Lower leg skin (tissue), 4 donors: ENCODE results near the gene CCR4. TPM values are rescaled to one million over a fixed set of nuclear protein-coding genes. Genes with fewer than 3 reads are reported as not detected.

Experiments used
- DNase-seq, 2 donors: peaks; one replicate each; pipeline ENCODE4 v3.0.0-alpha.2; 2019; ENCODE audit warnings: low spot score in 2 of 2
- H3K4me3 ChIP-seq: fragments of 200-600 bp; sonication (generic); 2 replicates; pipeline ENCODE4 v1.5.1; 2017; ENCODE audit warnings: mild to moderate bottlenecking, low read depth; ENCODE audit not compliant: poor library complexity, severe bottlenecking
- POLR2A ChIP-seq, 2 donors: fragments of 450-650 bp; IDR thresholded peaks; one replicate each; pipeline ENCODE4 v1.6.1; 2016 to 2017; ENCODE audit warnings: antibody characterized with exemption in 2 of 2, mild to moderate bottlenecking in 1 of 2, moderate library complexity in 1 of 2
- WGBS, 2 donors: methylation state at CpG; one replicate each; pipeline ENCODE4 v1.1.5; 2018; 5-methylcytosine and 5-hydroxymethylcytosine counted together
- intact Hi-C: fragments of 100-400 bp; cut with DNase I; formaldehyde crosslinking; loops from one replicate; pipeline ENCODE4 v1.15.0; 2023; ENCODE audit warnings: low total_unique reads
- total RNA-seq, 4 donors: library from RNA; depleted of rRNA; stranded (reverse); fragments of >200 nt; gene quantifications; one replicate each; pipeline ENCODE4 v1.1.0, GENCODE V29; 2016
- TF ChIP-seq, protein P1 (sequence below), 3 donors: fragments of 450-650 bp; IDR thresholded peaks; one replicate each; pipeline ENCODE4 v1.5.1; 2016; ENCODE audit warnings: antibody characterized with exemption in 3 of 3, mild to moderate bottlenecking in 3 of 3, moderate library complexity in 2 of 3

The CCR4 gene
- total RNA-seq, 4 donors from 2014 or later = 0.23 to 0.69 (median 0.42) TPM

DNA sequence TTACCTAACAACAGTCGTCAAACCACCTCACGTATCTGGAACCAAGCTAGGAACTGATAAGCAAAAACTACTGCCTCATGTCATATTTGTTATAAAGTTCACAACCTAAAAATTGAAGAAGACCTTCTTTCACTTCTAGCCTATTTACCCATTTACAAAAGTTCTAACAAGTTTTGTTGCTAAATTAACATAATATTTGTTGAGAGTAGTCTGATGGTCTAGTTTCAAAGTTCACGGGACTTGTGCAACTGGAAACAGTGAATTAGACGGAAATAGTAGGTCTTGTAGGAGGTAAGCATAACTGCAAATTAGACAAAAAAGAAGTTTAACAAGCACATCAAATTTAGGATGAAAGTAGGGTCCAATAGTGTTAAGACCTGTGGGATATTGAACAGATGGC, 51.9 kb downstream of the CCR4 start:
- no peak overlapping the region for H3K4me3 ChIP-seq
- no peak for DNase-seq
- 94 to 95% methylated on average over 4 of the region's 4 CpGs for WGBS, 2 donors
- TF ChIP-seq POLR2A (IDR thresholded peaks at IDR 0.05) = no peak
- TF ChIP-seq, protein P1, sequence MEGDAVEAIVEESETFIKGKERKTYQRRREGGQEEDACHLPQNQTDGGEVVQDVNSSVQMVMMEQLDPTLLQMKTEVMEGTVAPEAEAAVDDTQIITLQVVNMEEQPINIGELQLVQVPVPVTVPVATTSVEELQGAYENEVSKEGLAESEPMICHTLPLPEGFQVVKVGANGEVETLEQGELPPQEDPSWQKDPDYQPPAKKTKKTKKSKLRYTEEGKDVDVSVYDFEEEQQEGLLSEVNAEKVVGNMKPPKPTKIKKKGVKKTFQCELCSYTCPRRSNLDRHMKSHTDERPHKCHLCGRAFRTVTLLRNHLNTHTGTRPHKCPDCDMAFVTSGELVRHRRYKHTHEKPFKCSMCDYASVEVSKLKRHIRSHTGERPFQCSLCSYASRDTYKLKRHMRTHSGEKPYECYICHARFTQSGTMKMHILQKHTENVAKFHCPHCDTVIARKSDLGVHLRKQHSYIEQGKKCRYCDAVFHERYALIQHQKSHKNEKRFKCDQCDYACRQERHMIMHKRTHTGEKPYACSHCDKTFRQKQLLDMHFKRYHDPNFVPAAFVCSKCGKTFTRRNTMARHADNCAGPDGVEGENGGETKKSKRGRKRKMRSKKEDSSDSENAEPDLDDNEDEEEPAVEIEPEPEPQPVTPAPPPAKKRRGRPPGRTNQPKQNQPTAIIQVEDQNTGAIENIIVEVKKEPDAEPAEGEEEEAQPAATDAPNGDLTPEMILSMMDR (IDR thresholded peaks at IDR 0.05) = no peak
- intact Hi-C loops = no loop called here

DNA sequence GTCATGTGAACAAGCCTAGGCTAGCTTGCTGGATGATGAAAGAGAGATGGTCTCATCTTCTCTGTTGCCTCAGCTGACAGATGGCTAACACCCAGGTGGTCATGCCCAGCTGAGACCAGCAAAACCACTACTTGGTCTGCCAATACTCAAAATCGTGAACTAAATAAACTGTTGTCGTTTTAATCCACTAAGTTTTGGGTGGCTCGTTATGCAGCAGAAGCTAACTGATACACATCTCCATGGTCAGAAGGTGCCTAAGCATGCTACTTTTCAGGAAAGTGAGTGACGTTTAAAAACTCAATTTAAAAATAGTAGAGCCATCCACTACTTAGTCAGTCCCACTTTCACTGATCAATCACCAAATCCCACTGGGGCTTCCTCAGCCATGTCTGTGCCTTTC, 52.8 kb downstream of the CCR4 start:
- intact Hi-C loops = no loop called here
- DNase-seq = peak in 1 of 2 donors; percentile 14
- no peak overlapping the region for H3K4me3 ChIP-seq
- TF ChIP-seq, protein P1 (IDR thresholded peaks at IDR 0.05) = no peak
- TF ChIP-seq POLR2A (IDR thresholded peaks at IDR 0.05) = no peak
- WGBS, 2 donors = 95 to 97% methylated on average over 4 of the region's 4 CpGs

DNA sequence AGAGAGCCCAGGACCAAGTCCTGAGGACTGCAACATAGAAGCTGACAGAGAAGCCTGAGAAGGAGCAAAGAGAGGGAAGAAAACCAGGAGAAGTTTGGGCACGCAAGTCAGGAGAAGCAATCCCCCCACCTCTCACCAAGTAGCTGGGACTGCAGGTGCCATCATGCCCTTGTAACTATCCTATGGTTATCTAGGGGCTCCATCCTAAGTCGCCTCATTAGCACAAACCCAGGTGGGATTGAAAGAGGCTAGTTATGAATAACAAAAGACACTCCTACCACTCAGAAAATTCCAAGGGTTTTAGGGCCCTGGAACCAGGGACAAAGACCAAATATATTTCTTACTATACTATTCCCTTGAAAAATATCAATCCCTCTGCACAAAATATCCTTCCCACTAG, 53.5 kb downstream of the CCR4 start:
- H3K4me3 ChIP-seq = no peak overlapping the region
- 87 to 100% methylated on average over 2 of the region's 2 CpGs for WGBS, 2 donors
- intact Hi-C loops = no loop called here
- DNase-seq = no peak
- TF ChIP-seq, protein P1 (IDR thresholded peaks at IDR 0.05) = no peak
- TF ChIP-seq POLR2A (IDR thresholded peaks at IDR 0.05) = no peak

Other genes starting within 250 kb of the CCR4 start
- under 1 TPM in 1 of 4 donors, not detected in 3; 0.03 TPM for gene TRIM71, start 133.6 kb upstream of the CCR4 start, total RNA-seq
- 10 to 100 TPM; 24.7 to 42.3 (median 36.6) TPM for gene GLB1, start 145.5 kb downstream of the CCR4 start, total RNA-seq
- 10 to 100 TPM in 2 of 4 donors, 1 to 10 TPM in 2; 9.2 to 14.0 (median 11.6) TPM for gene TMPPE, start 145.5 kb downstream of the CCR4 start, total RNA-seq
- 100 to 1,000 TPM; 130 to 258 (median 196) TPM for gene CRTAP, start 162.4 kb downstream of the CCR4 start, total RNA-seq